ENCODE measurements around the gene SMC1B.

The SMC1B gene

DNA sequence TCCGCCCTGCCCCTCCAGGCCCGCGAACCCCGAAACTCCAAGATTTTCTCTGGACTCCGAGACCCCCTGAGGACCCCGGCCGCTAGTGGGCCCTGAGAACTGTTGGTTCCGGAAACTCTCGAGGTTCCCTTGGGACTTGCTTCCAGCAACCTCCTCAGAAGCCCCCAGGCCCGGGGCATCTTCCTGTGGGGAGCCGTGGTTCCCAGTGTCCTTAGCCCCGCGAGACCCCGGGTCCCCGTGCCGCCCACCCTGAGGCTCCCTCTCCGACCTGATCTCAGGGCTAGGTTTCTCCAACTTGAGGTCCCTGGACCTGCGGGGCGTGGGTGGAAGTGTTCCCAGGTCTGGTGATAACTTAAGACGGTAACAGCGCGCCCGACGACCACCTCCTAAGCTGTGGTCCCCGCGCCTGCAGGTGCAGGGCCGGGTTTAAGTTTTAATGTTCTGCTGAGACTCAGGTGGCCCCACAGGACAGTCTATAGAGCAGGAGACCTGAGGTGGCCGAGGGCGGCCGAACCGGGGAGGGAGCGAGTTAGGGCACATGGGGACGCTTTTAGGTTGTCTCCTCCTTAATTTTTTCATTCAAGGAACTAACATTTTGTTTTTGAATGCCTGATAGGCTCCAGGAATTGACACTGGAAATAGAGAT is 102.9 kb downstream of the SMC1B start:
- Histone ChIP-seq H3K9me3 (ENCODE audit: control insufficient read depth, low read length) (no peaks in the 10 kb centered on the region), H3K9ac (no peak overlapping the region), H3K79me2 (no peaks in the 10 kb centered on the region), H2AFZ (peak overlapping the region; percentile 80), H3K36me3 (ENCODE audit: control insufficient read depth, insufficient read depth, low read length) (no peaks in the 10 kb centered on the region), H3K27me3 (ENCODE audit: control insufficient read depth, insufficient read depth, low read length) (no peaks in the 10 kb centered on the region), H3K27ac (no peak overlapping the region), H3K4me2 (ENCODE audit: low read length) (peak overlapping the region; percentile 89), H3K4me3 (ENCODE audit: low read depth, low read length) (peak overlapping the region; percentile 76), H3K4me1 (no peaks in the 10 kb centered on the region)
- TF ChIP-seq CTCF (IDR thresholded peaks at IDR 0.05): no peak

- H3K27ac ChIP-seq: peak within 1 kb of the TSS; percentile 49
- no peaks in the 10 kb centered on the region for H3K4me1 ChIP-seq
- no peaks in the 10 kb centered on the region for H3K36me3 ChIP-seq (ENCODE audit: control insufficient read depth, insufficient read depth, low read length)
- H3K4me3 ChIP-seq (ENCODE audit: low read depth, low read length): peak within 1 kb of the TSS; percentile 76
- peak; percentile 4 for TF ChIP-seq CTCF (IDR thresholded peaks at IDR 0.05)
- H3K9ac ChIP-seq: no peak within 1 kb of the TSS
- H3K27me3 ChIP-seq (ENCODE audit: control insufficient read depth, insufficient read depth, low read length): no peaks in the 10 kb centered on the region
- H3K79me2 ChIP-seq: no peaks in the 10 kb centered on the region
- peak within 1 kb of the TSS; percentile 91 for H3K4me2 ChIP-seq (ENCODE audit: low read length)
- H3K9me3 ChIP-seq (ENCODE audit: control insufficient read depth, low read length): no peaks in the 10 kb centered on the region
- peak within 1 kb of the TSS; percentile 96 for H2AFZ ChIP-seq
Measured at GRCh38 chr22:45309422-45310227, 103.8 kb downstream of the SMC1B start, which contains the start of gene FAM118A. Gene FAM118A (plus strand): TSS chr22:45309934. CDS start chr22:45322380, 12,446 bp downstream.

- no peak for TF ChIP-seq CTCF (IDR thresholded peaks at IDR 0.05)
- H3K79me2 ChIP-seq: no peaks in the 10 kb centered on the region
- H3K9ac ChIP-seq: no peak overlapping the region
Measured at GRCh38 chr22:45308957-45309421, 104.4 kb downstream of the SMC1B start.

GRCh38 chr22:45308391-45308956 is 104.9 kb downstream of the SMC1B start:
- TF ChIP-seq CTCF (IDR thresholded peaks at IDR 0.05): no peak
- H3K4me3 ChIP-seq (ENCODE audit: low read depth, low read length): no peak overlapping the region

More at GRCh38 chr22:45308957-45309421, 104.4 kb downstream of the SMC1B start:
- no peaks in the 10 kb centered on the region for H3K27me3 ChIP-seq (ENCODE audit: control insufficient read depth, insufficient read depth, low read length)
- H2AFZ ChIP-seq: peak overlapping the region; percentile 96
- H3K27ac ChIP-seq: peak overlapping the region; percentile 49
- H3K4me1 ChIP-seq: no peaks in the 10 kb centered on the region
- peak overlapping the region; percentile 76 for H3K4me3 ChIP-seq (ENCODE audit: low read depth, low read length)
- H3K9me3 ChIP-seq (ENCODE audit: control insufficient read depth, low read length): no peaks in the 10 kb centered on the region
- peak overlapping the region; percentile 91 for H3K4me2 ChIP-seq (ENCODE audit: low read length)
- H3K36me3 ChIP-seq (ENCODE audit: control insufficient read depth, insufficient read depth, low read length): no peaks in the 10 kb centered on the region

More at GRCh38 chr22:45308391-45308956, 104.9 kb downstream of the SMC1B start:
- Histone ChIP-seq H3K79me2 (no peaks in the 10 kb centered on the region), H2AFZ (peak overlapping the region; percentile 96), H3K36me3 (ENCODE audit: control insufficient read depth, insufficient read depth, low read length) (no peaks in the 10 kb centered on the region), H3K4me2 (ENCODE audit: low read length) (no peak overlapping the region), H3K27me3 (ENCODE audit: control insufficient read depth, insufficient read depth, low read length) (no peaks in the 10 kb centered on the region), H3K9me3 (ENCODE audit: control insufficient read depth, low read length) (no peaks in the 10 kb centered on the region), H3K27ac (no peak overlapping the region), H3K4me1 (no peaks in the 10 kb centered on the region), H3K9ac (no peak overlapping the region)
